ENCODE measurements around the gene OR52L1.

- no peak for TF ChIP-seq POLR2A (IDR thresholded peaks at IDR 0.05)
- no peak for TF ChIP-seq CTCF (IDR thresholded peaks at IDR 0.05)
These were observed 5.4 kb upstream of the OR52L1 start for GRCh38 chr11:5992150-5992549.

All from adrenal gland (tissue), 5 donors.